Suppressor macrophage treated with lipopolysaccharide for 4 hours (primary cell): ENCODE measurements around the gene WTAP.

ENCODE experiments used
- DNase-seq: peaks from one replicate; pipeline ENCODE4 v3.0.0-alpha.2; 2020

The WTAP gene

DNA sequence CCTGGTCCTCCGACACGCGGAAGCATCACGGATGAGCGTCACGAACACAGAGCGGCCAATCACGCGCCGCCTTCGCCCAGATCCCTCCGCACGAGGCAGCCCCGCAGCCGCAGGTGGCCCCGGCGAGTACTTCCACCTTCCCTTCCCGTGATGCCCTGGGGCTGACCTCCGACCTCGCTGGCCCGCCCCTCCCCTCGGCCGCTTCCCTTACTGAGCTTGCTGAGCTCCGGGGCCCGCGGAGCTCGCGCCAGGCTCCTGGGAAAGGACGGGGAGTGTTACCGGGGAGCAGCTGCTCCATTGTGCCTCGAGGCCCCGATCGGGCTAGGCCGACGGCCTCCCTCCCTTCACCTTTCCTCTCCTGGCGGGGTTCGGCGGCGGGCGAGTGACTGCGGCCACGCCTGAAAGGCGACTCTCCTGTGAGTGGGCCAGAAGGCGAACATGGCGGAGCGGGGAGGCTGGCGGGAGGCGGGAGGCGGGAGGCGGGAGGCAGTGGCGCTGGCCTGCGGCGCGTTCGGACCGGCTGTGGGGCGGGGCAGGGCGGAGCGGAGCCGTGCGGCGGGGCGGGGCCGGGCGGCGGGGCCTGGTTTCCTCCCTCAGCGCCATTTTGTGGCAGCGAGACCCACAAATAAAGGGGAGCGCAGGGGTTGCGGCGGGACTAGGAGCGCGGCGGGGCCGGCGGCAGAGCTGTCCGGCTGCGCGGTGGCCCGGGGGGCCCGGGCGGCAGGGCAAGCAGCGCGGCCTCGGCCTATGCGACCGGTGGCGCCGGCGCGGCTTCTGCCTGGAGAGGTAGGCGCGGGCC lies at the start of gene WTAP:
Gene WTAP, plus strand, starts transcription at position 589 of the 799 bp plus-strand sequence. CDS start 8,760 bp downstream, outside the sequence.
- peak; percentile 96 for DNase-seq

- DNase-seq: peak; percentile 71
Observed at GRCh38 chr6:159677506-159678165, 49.7 kb upstream of the WTAP start.

DNA sequence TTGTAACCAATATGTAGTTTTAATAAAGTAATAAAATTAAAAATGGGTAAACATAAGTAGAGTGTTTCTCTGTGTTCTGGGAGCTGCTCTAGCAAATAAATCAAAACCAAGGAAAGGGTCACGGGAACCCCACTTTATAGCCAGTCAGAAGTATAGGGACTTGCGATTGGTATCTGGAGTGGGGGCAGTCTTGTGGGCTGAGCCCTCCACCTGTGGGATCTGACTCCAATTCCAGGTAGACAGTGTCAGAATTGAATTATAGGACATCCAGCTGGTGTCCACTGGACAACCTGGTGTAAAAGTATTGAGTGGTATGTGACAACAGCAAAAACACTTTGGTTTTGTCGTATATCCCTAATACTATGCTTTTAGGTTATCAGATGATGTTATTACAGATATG lies 48.7 kb upstream of the WTAP start:
- DNase-seq: peak; percentile 59

DNA sequence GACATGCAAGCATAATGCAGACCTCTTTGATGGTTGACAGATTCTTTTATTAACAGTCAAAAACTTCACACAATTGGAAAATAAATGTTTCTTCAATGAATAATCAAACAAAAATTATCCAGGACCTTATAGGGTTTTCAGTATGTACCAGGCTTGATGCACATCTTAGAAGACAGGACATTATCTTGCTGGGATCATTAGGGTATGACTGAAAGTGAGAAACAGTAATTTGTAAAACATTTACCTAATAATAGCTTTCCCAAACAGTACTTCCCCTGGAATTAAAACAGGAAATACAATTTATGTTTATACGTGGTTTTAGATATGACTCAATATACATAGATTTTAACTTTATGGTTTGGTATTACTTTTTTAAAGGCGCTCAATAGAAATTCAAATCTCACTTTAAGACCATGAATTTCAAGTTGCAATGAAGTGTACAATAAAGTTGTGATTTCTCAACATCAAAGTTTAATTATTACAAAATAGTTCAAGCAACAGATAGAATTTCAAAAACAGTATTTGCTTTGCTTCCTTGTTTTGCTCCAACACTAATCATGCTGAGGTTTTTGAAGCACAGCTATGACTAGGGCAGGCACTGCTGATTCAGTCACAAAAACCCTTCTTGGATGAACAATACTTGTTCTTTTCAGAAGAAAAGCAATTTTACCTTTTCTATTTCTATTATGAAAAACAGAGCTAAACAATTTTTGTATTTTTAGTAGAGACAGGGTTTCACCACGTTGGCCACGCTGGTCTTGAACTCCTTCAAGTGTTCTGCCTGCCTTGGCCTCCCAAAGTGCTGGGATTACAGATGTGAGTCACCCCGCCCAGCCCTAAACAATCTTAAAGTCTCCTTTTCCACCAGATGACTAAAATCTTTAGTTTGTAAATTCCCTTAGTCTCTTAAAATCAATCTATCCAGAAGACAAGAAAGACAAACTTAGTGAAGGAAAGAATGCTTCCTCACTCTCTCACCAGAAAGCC lies 47.9 kb upstream of the WTAP start:
- peak; percentile 50 for DNase-seq

DNA sequence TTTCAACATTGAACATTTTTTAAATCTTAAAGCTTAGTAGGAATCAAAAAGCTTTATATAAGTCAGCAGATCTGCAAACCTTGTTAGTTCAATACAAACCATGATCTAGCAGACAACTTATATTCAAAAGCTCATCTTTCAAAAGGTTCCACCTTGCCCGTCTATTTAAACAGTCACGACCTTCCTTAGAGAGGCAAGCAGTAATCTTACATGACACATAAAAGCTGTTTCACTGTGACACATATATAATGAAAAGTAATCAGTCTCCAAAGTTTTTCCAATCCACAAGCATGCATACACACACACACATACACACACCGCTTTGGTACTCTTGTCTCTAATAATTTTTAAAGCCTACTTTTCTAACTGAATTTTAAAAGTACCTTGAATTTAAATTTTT lies 47.2 kb upstream of the WTAP start:
- DNase-seq: peak; percentile 34

- DNase-seq: peak; percentile 63
Observed at GRCh38 chr6:159681191-159681880, 46.0 kb upstream of the WTAP start.

GRCh38 chr6:159682295-159682694 lies 45.0 kb upstream of the WTAP start:
- DNase-seq: peak; percentile 49

- peak; percentile 29 for DNase-seq
Observed at GRCh38 chr6:159682810-159683209, 44.5 kb upstream of the WTAP start.

GRCh38 chr6:159684013-159684304 lies 43.3 kb upstream of the WTAP start:
- no peak for DNase-seq

DNA sequence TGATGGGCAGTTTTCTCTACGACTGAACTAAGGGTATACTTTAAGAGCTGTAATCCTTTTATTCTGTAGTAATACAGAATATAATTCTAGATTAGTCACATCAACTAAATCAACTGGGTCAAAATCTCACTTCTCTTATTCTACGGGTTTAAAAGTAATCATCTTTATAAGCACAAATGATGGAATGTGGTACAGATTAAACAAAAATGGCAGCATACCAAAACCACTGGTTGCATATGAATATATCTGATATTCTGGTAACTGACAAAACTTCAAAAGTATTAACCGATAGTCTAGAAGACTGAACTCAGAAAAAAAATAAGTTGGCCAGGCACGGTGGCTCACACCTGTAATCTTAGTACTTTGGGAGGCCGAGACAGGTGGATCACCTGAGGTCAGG lies 41.3 kb upstream of the WTAP start:
- DNase-seq: peak; percentile 31

GRCh38 chr6:159686703-159687102 lies 40.6 kb upstream of the WTAP start:
- peak; percentile 33 for DNase-seq

- DNase-seq: peak; percentile 41
Observed at GRCh38 chr6:159687341-159687740, 40.0 kb upstream of the WTAP start.

DNA sequence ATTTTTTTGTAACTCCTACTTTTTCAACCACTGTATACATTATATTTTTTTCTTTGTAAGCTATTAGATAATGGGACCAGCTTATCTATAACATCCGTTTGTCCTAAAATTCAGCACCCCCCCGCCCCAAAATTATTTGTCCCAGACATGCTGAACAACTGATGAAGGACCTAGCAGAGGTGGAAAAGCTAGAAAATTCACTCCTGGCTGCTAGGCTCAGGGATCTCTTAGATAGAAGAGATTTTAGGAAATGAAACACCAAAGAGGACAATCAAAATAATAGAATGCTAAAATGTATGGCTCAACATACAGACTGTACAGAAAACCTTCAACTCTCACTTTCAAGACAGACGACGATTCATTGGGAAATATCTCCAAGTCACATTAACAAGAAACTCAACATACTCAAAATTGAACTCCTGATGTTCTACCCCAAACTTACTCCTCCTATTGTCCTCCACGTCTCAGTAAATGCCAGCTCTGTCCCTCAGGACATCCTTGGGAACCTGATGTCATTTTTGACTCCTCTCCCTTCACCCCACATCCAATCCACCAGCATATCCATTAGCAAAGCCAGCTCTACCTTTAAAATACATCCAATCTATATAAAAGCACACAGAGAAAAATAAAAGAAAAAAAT lies 38.9 kb upstream of the WTAP start:
- DNase-seq: peak; percentile 50

- DNase-seq: peak; percentile 72
Observed at GRCh38 chr6:159689001-159689400, 38.3 kb upstream of the WTAP start.

GRCh38 chr6:159690135-159690534 lies 37.2 kb upstream of the WTAP start:
- DNase-seq: peak; percentile 46

GRCh38 chr6:159691133-159691962 lies 36.0 kb upstream of the WTAP start:
- peak; percentile 93 for DNase-seq

GRCh38 chr6:159691963-159692287 lies 35.4 kb upstream of the WTAP start:
- DNase-seq: peak; percentile 61

DNA sequence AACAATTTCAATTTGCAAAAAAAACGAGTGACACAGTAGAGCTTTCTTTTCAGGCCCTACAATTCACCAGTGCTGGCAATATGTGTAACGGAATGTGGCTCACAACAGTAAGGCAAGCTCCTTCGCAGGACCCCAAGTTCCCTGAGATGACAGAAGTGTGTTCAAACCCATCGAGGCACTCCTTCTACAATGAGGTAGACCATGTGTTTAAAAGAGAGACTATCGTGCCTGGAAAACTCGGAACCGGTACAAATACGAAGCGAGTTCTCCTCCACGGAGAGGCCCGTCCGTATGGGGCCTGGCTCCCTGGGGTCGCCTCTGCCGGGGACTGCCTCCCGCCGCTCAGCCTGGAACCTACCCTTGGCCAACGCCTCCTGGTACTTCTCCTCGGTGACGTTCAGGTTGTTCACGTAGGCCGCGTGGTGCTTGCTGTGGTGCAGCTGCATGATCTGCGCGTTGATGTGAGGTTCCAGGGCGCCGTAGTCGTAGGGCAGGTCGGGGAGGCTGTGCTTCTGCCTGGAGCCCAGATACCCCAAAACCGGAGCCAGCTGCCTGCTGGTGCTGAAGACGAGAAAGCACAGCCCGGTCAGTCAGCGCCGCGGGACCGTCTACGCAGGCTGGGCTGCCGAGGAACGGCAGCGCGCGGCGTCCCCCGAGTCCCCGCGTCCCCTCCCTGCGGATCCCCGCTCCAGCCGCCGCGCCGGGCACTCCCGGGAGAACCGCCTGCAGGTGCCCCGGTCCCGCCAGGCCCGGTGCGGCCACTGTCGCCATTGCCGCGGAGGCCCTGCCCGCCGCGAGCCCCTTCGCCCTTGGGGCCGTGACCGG lies 34.8 kb upstream of the WTAP start:
- DNase-seq: no peak

DNA sequence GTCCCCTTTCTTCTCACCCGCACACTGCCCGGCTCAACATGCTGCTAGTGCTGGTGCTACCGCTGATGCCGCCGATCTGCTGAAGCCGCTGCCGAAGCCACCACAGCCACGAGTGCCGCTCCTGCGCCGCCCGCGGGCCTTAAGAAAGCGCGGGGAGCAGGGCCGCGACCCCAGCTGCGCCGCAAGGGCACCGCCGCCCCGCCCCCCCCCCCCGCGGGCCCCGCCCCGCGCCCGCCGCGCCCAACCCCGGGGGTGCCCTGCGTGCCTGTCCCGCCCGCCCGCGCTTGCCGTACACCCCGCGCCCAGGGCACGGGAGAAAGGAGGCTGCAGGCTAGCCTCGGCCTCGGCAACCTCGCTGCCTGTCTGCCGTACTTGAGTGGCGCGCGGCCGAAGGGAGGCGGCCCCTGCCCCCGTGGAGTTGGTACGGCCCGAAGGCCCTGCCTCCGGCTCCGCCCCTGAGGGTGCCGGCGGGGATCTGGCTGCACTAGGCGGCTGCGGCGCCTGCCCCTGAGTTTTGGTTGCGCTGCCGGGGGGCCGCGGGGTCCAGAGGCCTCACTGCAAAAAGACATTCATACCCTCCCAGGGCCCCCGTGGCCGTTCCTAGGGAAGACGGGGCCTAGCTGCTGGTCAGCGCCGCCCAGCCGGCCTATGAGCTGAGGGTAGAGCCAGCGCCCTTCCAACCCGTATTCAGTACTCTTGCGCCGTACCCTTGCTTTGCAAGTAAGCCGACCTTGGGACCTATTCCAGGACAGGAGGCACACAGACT lies 34.0 kb upstream of the WTAP start, which contains the start of gene SOD2:
Gene SOD2, minus strand, starts transcription at position 114 of the 766 bp plus-strand sequence. Its CDS starts 74 bp downstream, at position 40.
- peak; percentile 99 for DNase-seq
